HCT116 (cell line): ENCODE results near the gene CHST14. TPM values are rescaled to one million over a fixed set of nuclear protein-coding genes. Genes with fewer than 3 reads are reported as not detected.

Source experiments
- ATAC-seq: fragments of 200-7000 bp; cut with Tn5 transposase; 2 replicates; pipeline ENCODE4 v1.9.1; 2020; ENCODE audit warnings: mild to moderate bottlenecking, moderate library complexity
- BruUV-seq: library from RNA; stranded (reverse); fragments of 400-500 nt; replicated peaks from 2 replicates; lab custom pipeline; 2021; lab: Mats Ljungman, UMichigan
- CTCF ChIA-PET: fragments of 300-600 bp; sonication (Branson Sonifier 250); formaldehyde crosslinking; loops from one replicate; lab custom pipeline; 2021; ENCODE audit warnings: antibody characterized with exemption; lab: Charles Lee
- POLR2A ChIA-PET: fragments of 300-600, 350-600 bp; sonication (Branson Sonifier 250); formaldehyde crosslinking; loops from one replicate; lab custom pipeline; 2021; ENCODE audit warnings: antibody characterized with exemption; lab: Charles Lee
- RAD21 ChIA-PET, 2 experiments: fragments of 300-600 bp; sonication (Branson Sonifier 250); formaldehyde crosslinking; loops; one replicate each; lab custom pipeline; 2023; ENCODE audit warnings: low total read pairs in 2 of 2; ENCODE audit not compliant: uncharacterized antibody in 2 of 2, unreplicated experiment in 2 of 2, low non-redundant PET in 1 of 2; lab: Charles Lee
- DNase-seq: peaks from one replicate; pipeline ENCODE4 v3.0.0-alpha.2; 2010; ENCODE audit warnings: low read depth, low spot score
- H2AFZ ChIP-seq: fragments of 200-600 bp; shearing (Covaris generic), sonication (generic); 2 replicates; pipeline ENCODE4 v1.6.1; 2017; ENCODE audit warnings: low read depth, mixed run types, mixed read lengths, antibody characterized with exemption, low read length; ENCODE audit not compliant: poor library complexity, severe bottlenecking
- H3K27ac ChIP-seq: 2 replicates; pipeline ENCODE4 v1.5.1; 2012; ENCODE audit warnings: low read depth, low read length
- H3K27me3 ChIP-seq: fragments of 200-600 bp; sonication (generic); 2 replicates; pipeline ENCODE4 v1.6.1; 2016; ENCODE audit warnings: mixed run types, low read length, mixed read lengths; ENCODE audit not compliant: insufficient read depth
- H3K36me3 ChIP-seq, 2 experiments: fragments of 200-500 bp in 1 of 2; fragments of 200-600 bp in 1 of 2; sonication (Bioruptor generic) in 1 of 2; sonication (generic) in 1 of 2; 2 replicates each; pipeline versions ENCODE4 v1.5.1 to v1.6.1; 2014 to 2016; ENCODE audit warnings: low read length in 2 of 2, inconsistent platforms in 1 of 2, mixed read lengths in 1 of 2, mixed run types in 1 of 2; ENCODE audit not compliant: insufficient read depth in 2 of 2, control insufficient read depth in 1 of 2
- H3K4me1 ChIP-seq, 2 experiments: fragments of 200-600 bp in 1 of 2; sonication (generic) in 1 of 2; 2 replicates each; pipeline versions ENCODE4 v1.5.1 to v1.6.1; 2012 to 2017; ENCODE audit warnings: low read length in 2 of 2, inconsistent platforms in 1 of 2, mild to moderate bottlenecking in 1 of 2, mixed read lengths in 1 of 2, mixed run types in 1 of 2, moderate library complexity in 1 of 2; ENCODE audit not compliant: insufficient read depth in 2 of 2, control insufficient read depth in 1 of 2
- H3K4me2 ChIP-seq: fragments of 200-600 bp; sonication (generic); 2 replicates; pipeline ENCODE4 v1.6.1; 2017; ENCODE audit warnings: mixed run types, low read length, mixed read lengths
- H3K4me3 ChIP-seq, 2 experiments: fragments of 200-600 bp in 1 of 2; sonication (generic) in 1 of 2; replicated peaks in 1 of 2; 2 replicates each; pipeline ENCODE4 v1.5.1; 2011 to 2016; ENCODE audit warnings: low read length in 2 of 2, control low read depth in 1 of 2, low read depth in 1 of 2, mild to moderate bottlenecking in 1 of 2, mixed read lengths in 1 of 2, mixed run types in 1 of 2
- H3K79me2 ChIP-seq: fragments of 200-600 bp; sonication (generic); 2 replicates; pipeline ENCODE4 v1.6.1; 2017; ENCODE audit warnings: mild to moderate bottlenecking, mixed run types, low read length, moderate library complexity, mixed read lengths; ENCODE audit not compliant: insufficient read depth
- H3K9ac ChIP-seq: fragments of 200-600 bp; sonication (generic); 2 replicates; pipeline ENCODE4 v1.6.1; 2016; ENCODE audit warnings: low read length, mixed read lengths
- H3K9me2 ChIP-seq: fragments of 200-600 bp; sonication (generic), shearing (Covaris generic); 2 replicates; pipeline ENCODE4 v1.6.1; 2017; ENCODE audit warnings: mixed run types, mild to moderate bottlenecking, moderate library complexity; ENCODE audit not compliant: insufficient read depth
- H3K9me3 ChIP-seq, 2 experiments: fragments of 200-500 bp in 1 of 2; fragments of 200-600 bp in 1 of 2; sonication (Bioruptor generic) in 1 of 2; sonication (generic) in 1 of 2; 2 replicates each; pipeline ENCODE4 v1.6.1; 2014 to 2017; ENCODE audit warnings: low read length in 2 of 2, mixed read lengths in 2 of 2, inconsistent platforms in 1 of 2, low read depth in 1 of 2, mild to moderate bottlenecking in 1 of 2, mixed run types in 1 of 2, moderate library complexity in 1 of 2; ENCODE audit not compliant: control insufficient read depth in 1 of 2, insufficient read depth in 1 of 2
- H4K20me1 ChIP-seq: fragments of 200-600 bp; sonication (generic), shearing (Covaris generic); 2 replicates; pipeline ENCODE4 v1.6.1; 2017; ENCODE audit warnings: mixed run types, mild to moderate bottlenecking, moderate library complexity; ENCODE audit not compliant: insufficient read depth
- CBX3 ChIP-seq: IDR thresholded peaks from 2 replicates; pipeline ENCODE4 v1.6.1; 2012; ENCODE audit warnings: low read depth
- EGR1 ChIP-seq: IDR thresholded peaks from 2 replicates; pipeline ENCODE4 v1.6.1; 2012; ENCODE audit warnings: low read depth
- ELF1 ChIP-seq: IDR thresholded peaks from 2 replicates; pipeline ENCODE4 v1.6.1; 2012; ENCODE audit warnings: low read depth, borderline replicate concordance
- EZH2phosphoT487 ChIP-seq: fragments of 200-600 bp; IDR thresholded peaks from 2 replicates; pipeline ENCODE4 v1.6.1; 2018; ENCODE audit warnings: antibody characterized with exemption, borderline replicate concordance
- JUND ChIP-seq: IDR thresholded peaks from 2 replicates; pipeline ENCODE4 v1.6.1; 2012
- POLR2A ChIP-seq: IDR thresholded peaks from 2 replicates; pipeline ENCODE4 v1.7.0; 2011; ENCODE audit warnings: borderline replicate concordance; ENCODE audit not compliant: insufficient read depth, insufficient read length; ENCODE audit errors: extremely low read depth
- RAD21 ChIP-seq: IDR thresholded peaks from 2 replicates; pipeline ENCODE4 v1.6.1; 2012; ENCODE audit warnings: low read depth, mild to moderate bottlenecking
- SIN3A ChIP-seq: IDR thresholded peaks from 2 replicates; pipeline ENCODE4 v1.6.1; 2012; ENCODE audit warnings: low read depth
- SRF ChIP-seq: IDR thresholded peaks from 2 replicates; pipeline ENCODE4 v1.6.1; 2012; ENCODE audit warnings: low read depth
- ZFX ChIP-seq: fragments of 450-650 bp; IDR thresholded peaks from 2 replicates; pipeline ENCODE4 v1.6.1; 2017
- ZNF274 ChIP-seq: fragments of 200-500 bp; sonication (Bioruptor generic); IDR thresholded peaks from 2 replicates; pipeline ENCODE4 v1.6.1; 2014; ENCODE audit warnings: mild to moderate bottlenecking, low read depth, low read length, inconsistent platforms
- intact Hi-C: fragments of 100-400 bp; cut with micrococcal nuclease; formaldehyde crosslinking; loops from 2 replicates; pipeline ENCODE4 v1.10.0; 2022
- total RNA-seq: library from RNA; stranded (reverse); gene quantifications from one replicate; pipeline ENCODE4 v1.2.1, GENCODE V29; 2021; ENCODE audit not compliant: unreplicated experiment
- TF ChIP-seq, protein P1 (sequence below), 3 experiments: fragments of 200-600 bp in 1 of 3; sonication (generic) in 1 of 3; IDR thresholded peaks in 2 of 3; conservative IDR thresholded peaks in 1 of 3; 2 replicates each; pipeline ENCODE4 v1.5.1; 2012 to 2017; ENCODE audit warnings: low read depth in 2 of 3, low read length in 2 of 3, antibody characterized with exemption in 1 of 3, borderline replicate concordance in 1 of 3, control low read depth in 1 of 3, mild to moderate bottlenecking in 1 of 3, mixed read lengths in 1 of 3, mixed run types in 1 of 3, moderate library complexity in 1 of 3; ENCODE audit not compliant: insufficient read depth in 1 of 3
- TF ChIP-seq, protein P2 (sequence below): IDR thresholded peaks from 2 replicates; pipeline ENCODE4 v1.6.1; 2012
- TF ChIP-seq, protein P3 (sequence below): IDR thresholded peaks from 2 replicates; pipeline ENCODE4 v1.6.1; 2012
- TF ChIP-seq, protein P4 (sequence below): IDR thresholded peaks from 2 replicates; pipeline ENCODE4 v1.6.1; 2011; ENCODE audit warnings: mild to moderate bottlenecking, low read length, moderate library complexity; ENCODE audit not compliant: insufficient replicate concordance; ENCODE audit errors: extremely low read depth

Gene CHST14
- total RNA-seq, 1 experiment from 2014 or later: 12.7 TPM

DNA sequence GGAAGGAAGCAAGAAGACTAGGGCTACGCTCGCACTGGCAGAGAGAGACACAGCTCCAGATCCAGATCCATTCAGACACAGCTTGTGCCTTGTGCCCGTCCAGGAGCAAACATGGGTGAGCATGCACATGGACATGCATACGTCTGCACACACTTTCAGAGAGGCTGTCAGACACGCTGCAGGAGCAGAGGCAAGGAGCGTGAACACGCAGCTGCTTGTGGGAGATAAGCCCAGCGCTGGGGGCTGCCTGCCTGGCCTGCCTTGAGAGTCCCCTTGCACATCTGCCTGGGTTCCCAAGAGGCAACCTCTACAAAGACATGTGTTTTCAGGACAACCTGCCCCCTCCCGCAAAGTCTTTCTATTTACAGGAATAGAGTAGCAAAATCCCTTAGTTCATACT is 43.6 kb upstream of the CHST14 start:
- no peaks in the 10 kb centered on the region for H4K20me1 ChIP-seq
- no peak for TF ChIP-seq EGR1
- no peak for TF ChIP-seq ZNF274
- TF ChIP-seq JUND: no peak
- no peak for TF ChIP-seq ELF1
- TF ChIP-seq EZH2phosphoT487: no peak
- TF ChIP-seq SIN3A: no peak
- no peaks in the 10 kb centered on the region for H3K27me3 ChIP-seq
- no peak overlapping the region for H2AFZ ChIP-seq
- H3K4me2 ChIP-seq: no peak overlapping the region
- H3K27ac ChIP-seq: no peak overlapping the region
- intact Hi-C loops: no loop called here
- H3K9me3 ChIP-seq: no peaks in the 10 kb centered on the region
- BruUV-seq: no TSS peak
- H3K9ac ChIP-seq: no peak overlapping the region
- ATAC-seq (no peak), DNase-seq (no peak)
- H3K36me3 ChIP-seq: no peaks in the 10 kb centered on the region
- CTCF ChIA-PET: no interaction called here
- no peak overlapping the region for H3K4me3 ChIP-seq
- peaks cover 6 to 11% of the 10 kb centered on the region in 2 experiments; a peak in 3 of 4 replicates for H3K4me1 ChIP-seq
- POLR2A ChIA-PET: no interaction called here
- no peaks in the 10 kb centered on the region for H3K9me2 ChIP-seq
- no peaks in the 10 kb centered on the region for H3K79me2 ChIP-seq
- RAD21 ChIA-PET: no interaction called here

DNA sequence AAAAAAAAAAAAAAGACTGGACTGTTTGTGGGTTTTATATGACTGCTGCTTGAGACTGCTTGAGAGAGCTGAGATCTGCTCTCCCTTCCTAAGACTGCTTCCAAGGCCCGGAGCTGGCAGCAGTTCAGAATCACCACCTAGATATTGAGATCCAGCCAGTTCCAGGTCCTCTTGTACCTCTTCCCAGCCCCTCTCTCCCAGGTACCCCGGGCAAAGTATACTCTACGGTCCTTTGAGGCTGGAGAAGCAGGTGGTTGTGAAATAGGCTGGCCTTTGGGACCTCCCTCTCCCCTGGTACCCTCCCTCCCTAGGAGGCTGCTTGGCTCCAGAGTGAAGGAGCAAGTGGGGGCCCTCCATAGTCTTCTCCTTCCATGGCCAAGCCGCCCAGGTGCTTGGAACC is 42.6 kb upstream of the CHST14 start:
- CTCF ChIA-PET: no interaction called here
- RAD21 ChIA-PET: no interaction called here
- TF ChIP-seq, protein P1, sequence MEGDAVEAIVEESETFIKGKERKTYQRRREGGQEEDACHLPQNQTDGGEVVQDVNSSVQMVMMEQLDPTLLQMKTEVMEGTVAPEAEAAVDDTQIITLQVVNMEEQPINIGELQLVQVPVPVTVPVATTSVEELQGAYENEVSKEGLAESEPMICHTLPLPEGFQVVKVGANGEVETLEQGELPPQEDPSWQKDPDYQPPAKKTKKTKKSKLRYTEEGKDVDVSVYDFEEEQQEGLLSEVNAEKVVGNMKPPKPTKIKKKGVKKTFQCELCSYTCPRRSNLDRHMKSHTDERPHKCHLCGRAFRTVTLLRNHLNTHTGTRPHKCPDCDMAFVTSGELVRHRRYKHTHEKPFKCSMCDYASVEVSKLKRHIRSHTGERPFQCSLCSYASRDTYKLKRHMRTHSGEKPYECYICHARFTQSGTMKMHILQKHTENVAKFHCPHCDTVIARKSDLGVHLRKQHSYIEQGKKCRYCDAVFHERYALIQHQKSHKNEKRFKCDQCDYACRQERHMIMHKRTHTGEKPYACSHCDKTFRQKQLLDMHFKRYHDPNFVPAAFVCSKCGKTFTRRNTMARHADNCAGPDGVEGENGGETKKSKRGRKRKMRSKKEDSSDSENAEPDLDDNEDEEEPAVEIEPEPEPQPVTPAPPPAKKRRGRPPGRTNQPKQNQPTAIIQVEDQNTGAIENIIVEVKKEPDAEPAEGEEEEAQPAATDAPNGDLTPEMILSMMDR (IDR thresholded peaks at IDR 0.05 in 2 of 3, conservative IDR thresholded peaks at IDR 0.05 in 1 of 3; ENCODE audit: borderline replicate concordance in 1 of 3, insufficient read depth in 1 of 3, low read depth in 2 of 3, low read length in 2 of 3): no peak
- TF ChIP-seq, protein P2, sequence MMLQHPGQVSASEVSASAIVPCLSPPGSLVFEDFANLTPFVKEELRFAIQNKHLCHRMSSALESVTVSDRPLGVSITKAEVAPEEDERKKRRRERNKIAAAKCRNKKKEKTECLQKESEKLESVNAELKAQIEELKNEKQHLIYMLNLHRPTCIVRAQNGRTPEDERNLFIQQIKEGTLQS: no peak
- no peak for TF ChIP-seq SRF
- TF ChIP-seq, protein P3, sequence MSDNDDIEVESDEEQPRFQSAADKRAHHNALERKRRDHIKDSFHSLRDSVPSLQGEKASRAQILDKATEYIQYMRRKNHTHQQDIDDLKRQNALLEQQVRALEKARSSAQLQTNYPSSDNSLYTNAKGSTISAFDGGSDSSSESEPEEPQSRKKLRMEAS: no peak
- TF ChIP-seq CBX3: no peak
- TF ChIP-seq ZFX: no peak
- TF ChIP-seq EZH2phosphoT487: no peak
- no peak for TF ChIP-seq POLR2A
- TF ChIP-seq JUND: no peak
- no peak for TF ChIP-seq RAD21
- TF ChIP-seq, protein P4, sequence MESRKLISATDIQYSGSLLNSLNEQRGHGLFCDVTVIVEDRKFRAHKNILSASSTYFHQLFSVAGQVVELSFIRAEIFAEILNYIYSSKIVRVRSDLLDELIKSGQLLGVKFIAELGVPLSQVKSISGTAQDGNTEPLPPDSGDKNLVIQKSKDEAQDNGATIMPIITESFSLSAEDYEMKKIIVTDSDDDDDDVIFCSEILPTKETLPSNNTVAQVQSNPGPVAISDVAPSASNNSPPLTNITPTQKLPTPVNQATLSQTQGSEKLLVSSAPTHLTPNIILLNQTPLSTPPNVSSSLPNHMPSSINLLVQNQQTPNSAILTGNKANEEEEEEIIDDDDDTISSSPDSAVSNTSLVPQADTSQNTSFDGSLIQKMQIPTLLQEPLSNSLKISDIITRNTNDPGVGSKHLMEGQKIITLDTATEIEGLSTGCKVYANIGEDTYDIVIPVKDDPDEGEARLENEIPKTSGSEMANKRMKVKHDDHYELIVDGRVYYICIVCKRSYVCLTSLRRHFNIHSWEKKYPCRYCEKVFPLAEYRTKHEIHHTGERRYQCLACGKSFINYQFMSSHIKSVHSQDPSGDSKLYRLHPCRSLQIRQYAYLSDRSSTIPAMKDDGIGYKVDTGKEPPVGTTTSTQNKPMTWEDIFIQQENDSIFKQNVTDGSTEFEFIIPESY: no peak

More for the DNA sequence above, 42.6 kb upstream of the CHST14 start:
- H2AFZ ChIP-seq: no peak overlapping the region
- H4K20me1 ChIP-seq: no peaks in the 10 kb centered on the region
- no peak overlapping the region for H3K27ac ChIP-seq
- no peaks in the 10 kb centered on the region for H3K9me3 ChIP-seq
- DNase-seq (no peak), ATAC-seq (no peak)
- H3K9me2 ChIP-seq: no peaks in the 10 kb centered on the region
- H3K4me1 ChIP-seq: peaks cover 6 to 11% of the 10 kb centered on the region in 2 experiments; a peak in 3 of 4 replicates
- no peaks in the 10 kb centered on the region for H3K36me3 ChIP-seq
- POLR2A ChIA-PET: no interaction called here
- no peak overlapping the region for H3K4me3 ChIP-seq
- H3K9ac ChIP-seq: no peak overlapping the region
- intact Hi-C loops: no loop called here
- no TSS peak for BruUV-seq
- H3K27me3 ChIP-seq: no peaks in the 10 kb centered on the region
- H3K79me2 ChIP-seq: no peaks in the 10 kb centered on the region
- H3K4me2 ChIP-seq: no peak overlapping the region
